ENCODE measurements around the gene NEB. TPM values are rescaled to one million over a fixed set of nuclear protein-coding genes. Genes with fewer than 3 reads are reported as not detected.

Gene NEB
- total RNA-seq, 5 donors from 2014 or later (not counting 1 experiment from before 2014, with no cell fraction given), result 0.91 to 1.4 (median 1.3) TPM

DNA sequence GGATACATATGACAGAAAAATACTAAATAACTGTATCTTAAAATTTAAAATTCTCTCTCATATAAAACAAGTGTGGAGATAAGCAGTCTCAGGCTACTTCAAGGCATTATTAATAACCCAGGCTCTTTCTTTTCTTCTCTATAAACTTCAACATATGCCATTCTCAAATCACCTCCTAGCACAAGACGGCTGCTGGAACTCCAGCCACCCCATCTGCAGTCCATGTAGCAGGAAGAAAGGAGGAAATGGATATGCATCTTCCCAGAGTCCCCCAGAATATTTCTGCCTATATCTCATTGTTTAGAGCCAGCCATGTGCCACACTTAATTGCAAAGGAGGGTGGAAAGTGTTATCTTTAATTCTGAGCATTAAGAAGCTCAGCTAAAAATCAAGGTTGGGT is 35.3 kb upstream of the NEB start:
- ChIA-PET CTCF (no interaction called here), POLR2A (no interaction called here)
- DNase-seq (no peak), ATAC-seq (replicated peaks in 1 of 4) (no peak)
- H3K4me3 Mint-ChIP-seq, result no peak overlapping the region
- peaks cover 3 to 30% (median 14%) of the 10 kb centered on the region in 3 donors for H3K4me1 Mint-ChIP-seq
- H3K27ac Mint-ChIP-seq, result no peak overlapping the region
- no peaks in the 10 kb centered on the region for H3K9me3 ChIP-seq
- H3K27me3 ChIP-seq (replicated peaks in 1 of 2; ENCODE audit: control insufficient read depth in 2 of 2, extremely low read depth in 1 of 2, insufficient read depth in 2 of 2, low read length in 1 of 2), result no peaks in the 10 kb centered on the region
- peaks cover 25% of the 10 kb centered on the region for H3K36me3 Mint-ChIP-seq
- H3K4me3 ChIP-seq (ENCODE audit: control insufficient read depth in 1 of 2, extremely low read depth in 1 of 2, low read length in 1 of 2), result no peak overlapping the region
- H3K9me3 Mint-ChIP-seq, result peaks cover 2 to 12% (median 4%) of the 10 kb centered on the region in 3 donors
- H3K4me1 ChIP-seq (ENCODE audit: control insufficient read depth in 1 of 2, extremely low read depth in 1 of 2, insufficient read depth in 2 of 2, low read length in 2 of 2), result peaks cover 0 to 15% of the 10 kb centered on the region in 2 experiments
- no peaks in the 10 kb centered on the region for H3K27me3 Mint-ChIP-seq
- no peaks in the 10 kb centered on the region for H3K36me3 ChIP-seq (ENCODE audit: control insufficient read depth in 2 of 2, extremely low read depth in 1 of 2, insufficient read depth in 1 of 2, low read length in 1 of 2)
- WGBS (ENCODE audit: insufficient coverage), result no CpG with 5 or more reads among the region's 1 CpG
- H3K27ac ChIP-seq (ENCODE audit: low read length), result no peak overlapping the region

- no peaks in the 10 kb centered on the region for H3K9me3 ChIP-seq
- WGBS (ENCODE audit: insufficient coverage), result 69% methylated on average over 2 of the region's 2 CpGs
- H3K4me1 Mint-ChIP-seq, result peaks cover 3 to 37% (median 14%) of the 10 kb centered on the region in 3 donors
- DNase-seq (no peak), ATAC-seq (replicated peaks in 1 of 4) (no peak)
- peaks cover 28% of the 10 kb centered on the region for H3K36me3 Mint-ChIP-seq
- ChIA-PET CTCF (no interaction called here), POLR2A (no interaction called here)
- no peak overlapping the region for H3K27ac ChIP-seq (ENCODE audit: low read length)
- no peaks in the 10 kb centered on the region for H3K27me3 Mint-ChIP-seq
- H3K4me1 ChIP-seq (ENCODE audit: control insufficient read depth in 1 of 2, extremely low read depth in 1 of 2, insufficient read depth in 2 of 2, low read length in 2 of 2), result peaks cover 0 to 15% of the 10 kb centered on the region in 2 experiments
- H3K4me3 ChIP-seq (ENCODE audit: control insufficient read depth in 1 of 2, extremely low read depth in 1 of 2, low read length in 1 of 2), result no peak overlapping the region
- no peaks in the 10 kb centered on the region for H3K27me3 ChIP-seq (replicated peaks in 1 of 2; ENCODE audit: control insufficient read depth in 2 of 2, extremely low read depth in 1 of 2, insufficient read depth in 2 of 2, low read length in 1 of 2)
- H3K36me3 ChIP-seq (ENCODE audit: control insufficient read depth in 2 of 2, extremely low read depth in 1 of 2, insufficient read depth in 1 of 2, low read length in 1 of 2), result no peaks in the 10 kb centered on the region
- no peak overlapping the region for H3K27ac Mint-ChIP-seq
- peaks cover 2 to 12% (median 4%) of the 10 kb centered on the region in 3 donors for H3K9me3 Mint-ChIP-seq
- H3K4me3 Mint-ChIP-seq, result no peak overlapping the region
Measured at GRCh38 chr2:151767536-151767935, 33.3 kb upstream of the NEB start.

- Mint-ChIP-seq H3K4me1 (peaks cover 3 to 37% (median 14%) of the 10 kb centered on the region in 3 donors), H3K9me3 (peaks cover 2 to 12% (median 4%) of the 10 kb centered on the region in 3 donors), H3K36me3 (peaks cover 29% of the 10 kb centered on the region), H3K27ac (no peak overlapping the region), H3K27me3 (no peaks in the 10 kb centered on the region), H3K4me3 (no peak overlapping the region)
- peak in 1 of 4 experiments; percentile 6 for ATAC-seq (replicated peaks in 1 of 4)
- ChIA-PET CTCF (no interaction called here), POLR2A (interaction anchor here in 1 of 2 donors (0.6 kb wide), 1 partner anchor 9 kb away, joined by 3 read pairs; no protein-coding TSS in a partner anchor)
- Histone ChIP-seq H3K36me3 (ENCODE audit: control insufficient read depth in 2 of 2, extremely low read depth in 1 of 2, insufficient read depth in 1 of 2, low read length in 1 of 2) (no peaks in the 10 kb centered on the region), H3K27me3 (replicated peaks in 1 of 2; ENCODE audit: control insufficient read depth in 2 of 2, extremely low read depth in 1 of 2, insufficient read depth in 2 of 2, low read length in 1 of 2) (no peaks in the 10 kb centered on the region), H3K4me3 (ENCODE audit: control insufficient read depth in 1 of 2, extremely low read depth in 1 of 2, low read length in 1 of 2) (no peak overlapping the region), H3K9me3 (no peaks in the 10 kb centered on the region), H3K27ac (ENCODE audit: low read length) (no peak overlapping the region), H3K4me1 (ENCODE audit: control insufficient read depth in 1 of 2, extremely low read depth in 1 of 2, insufficient read depth in 2 of 2, low read length in 2 of 2) (peaks cover 0 to 15% of the 10 kb centered on the region in 2 experiments)
- DNase-seq, result no peak
- WGBS (ENCODE audit: insufficient coverage), result 62% methylated on average over 3 of the region's 4 CpGs
Measured at GRCh38 chr2:151766437-151767153, 32.3 kb upstream of the NEB start.

DNA sequence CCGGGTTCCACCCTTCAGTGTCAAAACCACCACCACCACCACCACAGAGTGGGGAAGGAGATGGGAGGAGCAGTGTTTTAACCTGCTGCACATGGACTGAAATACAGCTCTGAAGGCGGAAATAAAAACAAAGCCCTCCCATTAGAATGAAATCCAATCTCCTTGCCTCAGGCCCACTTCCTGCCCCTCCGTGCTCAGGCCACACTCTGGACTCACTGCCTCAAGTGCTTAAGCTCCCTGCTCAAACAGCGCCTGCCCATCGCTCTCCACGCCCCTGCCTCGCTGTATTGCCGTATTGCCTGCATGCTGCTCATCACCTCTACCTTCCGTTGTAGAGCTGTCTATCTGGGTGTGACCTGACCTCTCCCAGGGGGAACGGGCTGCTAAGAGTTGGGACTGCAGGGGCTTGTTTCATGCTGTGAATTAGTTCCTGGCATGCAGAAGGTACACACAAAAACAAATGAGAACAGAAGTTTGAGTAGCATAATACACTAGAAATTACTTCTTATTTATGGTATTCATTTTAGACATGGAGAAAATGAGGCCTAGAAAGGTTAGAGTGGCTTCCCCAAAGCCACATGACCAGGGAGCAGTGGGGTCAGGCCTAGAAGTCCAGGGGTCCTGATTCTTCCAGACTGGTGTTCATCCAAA is 31.6 kb upstream of the NEB start:
- peaks cover 25% of the 10 kb centered on the region for H3K36me3 Mint-ChIP-seq
- ATAC-seq (replicated peaks in 1 of 4) (no peak), DNase-seq (no peak)
- CTCF ChIA-PET, result no interaction called here
- no peak overlapping the region for H3K4me3 Mint-ChIP-seq
- no peaks in the 10 kb centered on the region for H3K9me3 ChIP-seq
- peaks cover 0 to 15% of the 10 kb centered on the region in 2 experiments for H3K4me1 ChIP-seq (ENCODE audit: control insufficient read depth in 1 of 2, extremely low read depth in 1 of 2, insufficient read depth in 2 of 2, low read length in 2 of 2)
- no peak overlapping the region for H3K27ac ChIP-seq (ENCODE audit: low read length)
- H3K9me3 Mint-ChIP-seq, result peaks cover 2 to 10% (median 4%) of the 10 kb centered on the region in 3 donors
- H3K27me3 ChIP-seq (replicated peaks in 1 of 2; ENCODE audit: control insufficient read depth in 2 of 2, extremely low read depth in 1 of 2, insufficient read depth in 2 of 2, low read length in 1 of 2), result no peaks in the 10 kb centered on the region
- peaks cover 3 to 32% (median 14%) of the 10 kb centered on the region in 3 donors for H3K4me1 Mint-ChIP-seq
- H3K27me3 Mint-ChIP-seq, result no peaks in the 10 kb centered on the region
- no peaks in the 10 kb centered on the region for H3K36me3 ChIP-seq (ENCODE audit: control insufficient read depth in 2 of 2, extremely low read depth in 1 of 2, insufficient read depth in 1 of 2, low read length in 1 of 2)
- peak overlapping the region in 1 of 2 donors; percentile 31 for H3K27ac Mint-ChIP-seq
- WGBS (ENCODE audit: insufficient coverage), result 93% methylated on average over 3 of the region's 10 CpGs
- no peak overlapping the region for H3K4me3 ChIP-seq (ENCODE audit: control insufficient read depth in 1 of 2, extremely low read depth in 1 of 2, low read length in 1 of 2)
- POLR2A ChIA-PET, result no interaction called here

DNA sequence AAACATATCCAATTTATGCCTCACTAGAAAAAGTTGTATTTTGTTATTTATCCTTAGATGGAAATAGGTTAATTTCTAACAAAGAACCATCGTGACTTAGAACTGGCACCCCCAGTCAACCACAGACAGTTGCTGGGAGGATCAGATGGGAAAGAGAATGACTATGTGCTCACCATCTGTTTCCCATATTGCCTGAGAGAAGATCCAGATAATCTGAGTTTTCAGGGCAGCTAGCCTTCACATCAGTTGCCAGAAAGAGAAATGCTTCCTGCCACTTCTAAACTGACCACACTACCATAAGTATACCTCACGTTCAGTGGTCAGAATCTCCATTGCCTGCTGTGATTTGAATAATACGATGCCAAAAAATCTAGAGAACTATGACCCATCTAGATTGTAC is 28.4 kb upstream of the NEB start:
- peaks cover 0 to 15% of the 10 kb centered on the region in 2 experiments for H3K4me1 ChIP-seq (ENCODE audit: control insufficient read depth in 1 of 2, extremely low read depth in 1 of 2, insufficient read depth in 2 of 2, low read length in 2 of 2)
- ATAC-seq (replicated peaks in 1 of 4) (no peak), DNase-seq (no peak)
- H3K27ac ChIP-seq (ENCODE audit: low read length), result no peak overlapping the region
- no peaks in the 10 kb centered on the region for H3K36me3 ChIP-seq (ENCODE audit: control insufficient read depth in 2 of 2, extremely low read depth in 1 of 2, insufficient read depth in 1 of 2, low read length in 1 of 2)
- no peaks in the 10 kb centered on the region for H3K9me3 ChIP-seq
- H3K4me3 ChIP-seq (ENCODE audit: control insufficient read depth in 1 of 2, extremely low read depth in 1 of 2, low read length in 1 of 2), result no peak overlapping the region
- ChIA-PET POLR2A (no interaction called here), CTCF (interaction anchor here in 1 of 2 donors (0.9 kb wide), 1 partner anchor 262 kb away, joined by 4 read pairs; no protein-coding TSS in a partner anchor)
- Mint-ChIP-seq H3K4me3 (no peak overlapping the region), H3K27me3 (no peaks in the 10 kb centered on the region), H3K4me1 (peaks cover 3 to 31% (median 14%) of the 10 kb centered on the region in 3 donors), H3K9me3 (no peaks in the 10 kb centered on the region), H3K36me3 (peaks cover 18% of the 10 kb centered on the region), H3K27ac (no peak overlapping the region)
- H3K27me3 ChIP-seq (replicated peaks in 1 of 2; ENCODE audit: control insufficient read depth in 2 of 2, extremely low read depth in 1 of 2, insufficient read depth in 2 of 2, low read length in 1 of 2), result no peaks in the 10 kb centered on the region
- WGBS (ENCODE audit: insufficient coverage), result no CpG with 5 or more reads among the region's 3 CpGs

- Histone ChIP-seq H3K4me1 (ENCODE audit: control insufficient read depth in 1 of 2, extremely low read depth in 1 of 2, insufficient read depth in 2 of 2, low read length in 2 of 2) (peaks cover 0 to 9% of the 10 kb centered on the region in 2 experiments), H3K27ac (ENCODE audit: low read length) (no peak overlapping the region), H3K27me3 (replicated peaks in 1 of 2; ENCODE audit: control insufficient read depth in 2 of 2, extremely low read depth in 1 of 2, insufficient read depth in 2 of 2, low read length in 1 of 2) (no peaks in the 10 kb centered on the region), H3K4me3 (ENCODE audit: control insufficient read depth in 1 of 2, extremely low read depth in 1 of 2, low read length in 1 of 2) (no peak overlapping the region), H3K9me3 (no peaks in the 10 kb centered on the region), H3K36me3 (ENCODE audit: control insufficient read depth in 2 of 2, extremely low read depth in 1 of 2, insufficient read depth in 1 of 2, low read length in 1 of 2) (no peaks in the 10 kb centered on the region)
- Mint-ChIP-seq H3K27me3 (no peaks in the 10 kb centered on the region), H3K4me1 (peaks cover 3 to 23% (median 11%) of the 10 kb centered on the region in 3 donors), H3K9me3 (no peaks in the 10 kb centered on the region), H3K27ac (no peak overlapping the region), H3K4me3 (no peak overlapping the region), H3K36me3 (peaks cover 22% of the 10 kb centered on the region)
- ChIA-PET POLR2A (no interaction called here), CTCF (no interaction called here)
- DNase-seq (no peak), ATAC-seq (replicated peaks in 1 of 4) (no peak)
Measured at GRCh38 chr2:151761687-151762086, 27.4 kb upstream of the NEB start.

Data from T-cell (primary cell).